ENCODE data around the gene SMAD3. TPM values are rescaled to one million over a fixed set of nuclear protein-coding genes. Genes with fewer than 3 reads are reported as not detected.

SMAD3 gene
- total and polyA plus RNA-seq, 10 of the 15 experiments (the other 5 are each of a cell fraction or from before 2014, with no cell fraction given), result 5.6 to 43.2 (median 16.0) TPM

DNA sequence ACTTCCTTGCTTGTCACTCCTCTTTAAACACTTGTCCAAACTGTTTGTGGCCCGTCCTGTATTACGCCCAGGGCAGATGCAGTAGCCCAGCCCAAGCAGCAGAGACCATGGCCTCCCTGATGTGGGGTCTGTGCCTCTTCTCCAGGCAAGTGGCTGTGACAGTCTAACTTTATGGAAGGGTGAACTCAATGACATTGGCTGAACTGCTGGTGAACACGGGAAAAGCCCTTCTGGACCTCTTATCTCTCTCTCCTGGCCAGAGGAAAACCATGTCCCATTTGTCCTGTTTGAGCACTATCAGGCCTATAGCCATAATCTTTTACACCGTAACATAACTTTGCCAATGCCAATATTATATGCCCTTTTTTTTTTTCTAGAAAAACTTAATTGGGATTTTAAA lies 67.6 kb downstream of the SMAD3 start (continued):
- TF ChIP-seq ZNF24 (IDR thresholded peaks at IDR 0.05) (no peak), CUX1 (IDR thresholded peaks at IDR 0.05; ENCODE audit: insufficient replicate concordance, low read depth, low read length) (no peak), YBX1 (IDR thresholded peaks at IDR 0.05) (no peak), JUNB (IDR thresholded peaks at IDR 0.05) (no peak), PAX5 (IDR thresholded peaks at IDR 0.05; ENCODE audit: borderline replicate concordance, low read depth, low read length) (no peak), ZNF622 (IDR thresholded peaks at IDR 0.05) (no peak), KAT2A (conservative IDR thresholded peaks at IDR 0.05; ENCODE audit: control insufficient read depth, low read depth, low read length) (no peak), YY1 (IDR thresholded peaks at IDR 0.05; ENCODE audit: low read depth, low read length) (no peak)
- TF ChIP-seq, protein P1, sequence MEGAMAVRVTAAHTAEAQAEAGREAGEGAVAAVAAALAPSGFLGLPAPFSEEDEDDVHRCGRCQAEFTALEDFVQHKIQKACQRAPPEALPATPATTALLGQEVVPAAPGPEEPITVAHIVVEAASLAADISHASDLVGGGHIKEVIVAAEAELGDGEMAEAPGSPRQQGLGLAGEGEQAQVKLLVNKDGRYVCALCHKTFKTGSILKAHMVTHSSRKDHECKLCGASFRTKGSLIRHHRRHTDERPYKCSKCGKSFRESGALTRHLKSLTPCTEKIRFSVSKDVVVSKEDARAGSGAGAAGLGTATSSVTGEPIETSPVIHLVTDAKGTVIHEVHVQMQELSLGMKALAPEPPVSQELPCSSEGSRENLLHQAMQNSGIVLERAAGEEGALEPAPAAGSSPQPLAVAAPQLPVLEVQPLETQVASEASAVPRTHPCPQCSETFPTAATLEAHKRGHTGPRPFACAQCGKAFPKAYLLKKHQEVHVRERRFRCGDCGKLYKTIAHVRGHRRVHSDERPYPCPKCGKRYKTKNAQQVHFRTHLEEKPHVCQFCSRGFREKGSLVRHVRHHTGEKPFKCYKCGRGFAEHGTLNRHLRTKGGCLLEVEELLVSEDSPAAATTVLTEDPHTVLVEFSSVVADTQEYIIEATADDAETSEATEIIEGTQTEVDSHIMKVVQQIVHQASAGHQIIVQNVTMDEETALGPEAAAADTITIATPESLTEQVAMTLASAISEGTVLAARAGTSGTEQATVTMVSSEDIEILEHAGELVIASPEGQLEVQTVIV (IDR thresholded peaks at IDR 0.05; ENCODE audit: borderline replicate concordance, partially characterized antibody), result no peak
- TF ChIP-seq, protein P2, sequence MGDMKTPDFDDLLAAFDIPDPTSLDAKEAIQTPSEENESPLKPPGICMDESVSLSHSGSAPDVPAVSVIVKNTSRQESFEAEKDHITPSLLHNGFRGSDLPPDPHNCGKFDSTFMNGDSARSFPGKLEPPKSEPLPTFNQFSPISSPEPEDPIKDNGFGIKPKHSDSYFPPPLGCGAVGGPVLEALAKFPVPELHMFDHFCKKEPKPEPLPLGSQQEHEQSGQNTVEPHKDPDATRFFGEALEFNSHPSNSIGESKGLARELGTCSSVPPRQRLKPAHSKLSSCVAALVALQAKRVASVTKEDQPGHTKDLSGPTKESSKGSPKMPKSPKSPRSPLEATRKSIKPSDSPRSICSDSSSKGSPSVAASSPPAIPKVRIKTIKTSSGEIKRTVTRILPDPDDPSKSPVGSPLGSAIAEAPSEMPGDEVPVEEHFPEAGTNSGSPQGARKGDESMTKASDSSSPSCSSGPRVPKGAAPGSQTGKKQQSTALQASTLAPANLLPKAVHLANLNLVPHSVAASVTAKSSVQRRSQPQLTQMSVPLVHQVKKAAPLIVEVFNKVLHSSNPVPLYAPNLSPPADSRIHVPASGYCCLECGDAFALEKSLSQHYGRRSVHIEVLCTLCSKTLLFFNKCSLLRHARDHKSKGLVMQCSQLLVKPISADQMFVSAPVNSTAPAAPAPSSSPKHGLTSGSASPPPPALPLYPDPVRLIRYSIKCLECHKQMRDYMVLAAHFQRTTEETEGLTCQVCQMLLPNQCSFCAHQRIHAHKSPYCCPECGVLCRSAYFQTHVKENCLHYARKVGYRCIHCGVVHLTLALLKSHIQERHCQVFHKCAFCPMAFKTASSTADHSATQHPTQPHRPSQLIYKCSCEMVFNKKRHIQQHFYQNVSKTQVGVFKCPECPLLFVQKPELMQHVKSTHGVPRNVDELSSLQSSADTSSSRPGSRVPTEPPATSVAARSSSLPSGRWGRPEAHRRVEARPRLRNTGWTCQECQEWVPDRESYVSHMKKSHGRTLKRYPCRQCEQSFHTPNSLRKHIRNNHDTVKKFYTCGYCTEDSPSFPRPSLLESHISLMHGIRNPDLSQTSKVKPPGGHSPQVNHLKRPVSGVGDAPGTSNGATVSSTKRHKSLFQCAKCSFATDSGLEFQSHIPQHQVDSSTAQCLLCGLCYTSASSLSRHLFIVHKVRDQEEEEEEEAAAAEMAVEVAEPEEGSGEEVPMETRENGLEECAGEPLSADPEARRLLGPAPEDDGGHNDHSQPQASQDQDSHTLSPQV (IDR thresholded peaks at IDR 0.05), result no peak
- TF ChIP-seq, protein P3, sequence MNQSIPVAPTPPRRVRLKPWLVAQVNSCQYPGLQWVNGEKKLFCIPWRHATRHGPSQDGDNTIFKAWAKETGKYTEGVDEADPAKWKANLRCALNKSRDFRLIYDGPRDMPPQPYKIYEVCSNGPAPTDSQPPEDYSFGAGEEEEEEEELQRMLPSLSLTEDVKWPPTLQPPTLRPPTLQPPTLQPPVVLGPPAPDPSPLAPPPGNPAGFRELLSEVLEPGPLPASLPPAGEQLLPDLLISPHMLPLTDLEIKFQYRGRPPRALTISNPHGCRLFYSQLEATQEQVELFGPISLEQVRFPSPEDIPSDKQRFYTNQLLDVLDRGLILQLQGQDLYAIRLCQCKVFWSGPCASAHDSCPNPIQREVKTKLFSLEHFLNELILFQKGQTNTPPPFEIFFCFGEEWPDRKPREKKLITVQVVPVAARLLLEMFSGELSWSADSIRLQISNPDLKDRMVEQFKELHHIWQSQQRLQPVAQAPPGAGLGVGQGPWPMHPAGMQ (IDR thresholded peaks at IDR 0.05; ENCODE audit: borderline replicate concordance), result no peak
